Omental fat pad (tissue), 4 donors: ENCODE measurements around the gene EPB41L1. TPM values are rescaled to one million over a fixed set of nuclear protein-coding genes. Genes with fewer than 3 reads are reported as not detected.

Experiments
- ATAC-seq: fragments of 150-250 bp; one replicate; pipeline ENCODE4 v1.9.1; 2016; ENCODE audit warnings: mild to moderate bottlenecking, moderate library complexity; ENCODE audit not compliant: low FRiP score
- DNase-seq: peaks from one replicate; pipeline ENCODE4 v3.0.0-alpha.2; 2019; ENCODE audit warnings: low spot score
- CTCF ChIP-seq, 3 donors: fragments of 450-650 bp; IDR thresholded peaks; one replicate each; pipeline ENCODE4 v1.5.1; 2016 to 2017; ENCODE audit warnings: antibody characterized with exemption in 3 of 3, mild to moderate bottlenecking in 3 of 3, moderate library complexity in 2 of 3
- total RNA-seq, 4 donors: library from RNA; depleted of rRNA; stranded (reverse); fragments of >200 nt; gene quantifications; one replicate each; pipeline ENCODE4 v1.1.0, GENCODE V29; 2016

The EPB41L1 gene
- total RNA-seq, 4 donors from 2014 or later = 27.4 to 55.5 (median 46.0) TPM

- no peak for TF ChIP-seq CTCF (IDR thresholded peaks at IDR 0.05)
- no peak for DNase-seq
- ATAC-seq = no peak
These were observed 64.0 kb downstream of the EPB41L1 start for GRCh38 chr20:36218380-36219064.

GRCh38 chr20:36219671-36220220, 65.2 kb downstream of the EPB41L1 start:
- TF ChIP-seq CTCF (IDR thresholded peaks at IDR 0.05) = no peak
- DNase-seq (no peak), ATAC-seq (no peak)

GRCh38 chr20:36225666-36226065, 71.1 kb downstream of the EPB41L1 start:
- no peak for ATAC-seq
- no peak for DNase-seq
- TF ChIP-seq CTCF (IDR thresholded peaks at IDR 0.05) = no peak

- no peak for TF ChIP-seq CTCF (IDR thresholded peaks at IDR 0.05)
- DNase-seq (no peak), ATAC-seq (no peak)
These were observed 74.2 kb downstream of the EPB41L1 start for GRCh38 chr20:36228770-36229169.

- DNase-seq = no peak
- TF ChIP-seq CTCF (IDR thresholded peaks at IDR 0.05) = no peak
- ATAC-seq = no peak
These were observed 75.5 kb downstream of the EPB41L1 start for GRCh38 chr20:36230019-36230418.

- ATAC-seq = no peak
- no peak for DNase-seq
- no peak for TF ChIP-seq CTCF (IDR thresholded peaks at IDR 0.05)
These were observed 76.8 kb downstream of the EPB41L1 start for GRCh38 chr20:36231331-36231730.

- ATAC-seq (no peak), DNase-seq (no peak)
- TF ChIP-seq CTCF (IDR thresholded peaks at IDR 0.05) = no peak
These were observed 80.3 kb downstream of the EPB41L1 start for GRCh38 chr20:36234771-36235320.
